Measurements from ENCODE around the gene PLXDC2. TPM values are rescaled to one million over a fixed set of nuclear protein-coding genes. Genes with fewer than 3 reads are reported as not detected.

Gene PLXDC2
- total and polyA plus RNA-seq, 10 of the 15 experiments (the other 5 are each of a cell fraction or from before 2014, with no cell fraction given) = 0.05 to 1.8 (median 0.14) TPM; not detected in 2

DNA sequence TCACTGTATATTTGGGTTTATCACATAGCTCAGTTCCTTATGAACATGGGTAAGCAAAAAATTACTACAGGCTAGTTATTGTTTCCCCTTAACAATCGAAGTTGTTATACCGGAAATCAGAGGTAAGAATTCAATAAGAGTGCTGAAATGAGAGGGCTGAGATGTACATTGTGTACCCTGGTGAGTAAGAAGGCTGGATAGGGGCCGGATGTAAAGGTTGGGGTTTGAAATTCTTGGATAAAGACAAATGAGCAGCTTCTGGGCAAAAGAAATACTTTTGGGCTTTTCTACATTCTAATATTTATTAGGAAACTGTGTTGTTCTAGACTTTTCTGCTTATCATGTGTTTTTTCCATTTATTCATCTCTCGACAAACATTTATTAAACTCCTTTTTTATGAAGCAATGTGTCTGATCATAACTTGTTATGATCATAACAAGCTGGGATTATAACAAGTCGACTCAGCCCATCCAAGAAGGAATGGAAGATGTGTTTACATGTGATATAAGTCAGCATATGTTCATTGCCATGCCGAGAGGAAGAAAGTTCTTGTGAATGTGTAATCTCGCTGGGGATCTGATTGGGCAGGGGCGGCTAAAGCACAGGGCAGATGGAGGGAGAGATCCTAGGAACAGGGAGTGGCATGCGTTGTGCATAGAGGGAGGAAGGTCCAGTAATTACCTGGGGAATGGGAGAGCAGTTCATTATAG is 155.3 kb downstream of the PLXDC2 start:
- intact Hi-C loops (cut with micrococcal nuclease; ENCODE audit: unreplicated experiment) (no loop called here), in situ Hi-C loops (cut with MboI) (no loop called here)
- no TSS peak for BruUV-seq (replicated peaks)
- Histone ChIP-seq H3K4me3 (no peak overlapping the region), H3K36me3 (ENCODE audit: control insufficient read depth in 2 of 2, insufficient read depth in 2 of 2, low read length in 1 of 2) (no peaks in the 10 kb centered on the region), H4K20me1 (ENCODE audit: control insufficient read depth, insufficient read depth) (no peaks in the 10 kb centered on the region), H3K9me3 (replicated peaks; ENCODE audit: control insufficient read depth, insufficient read depth, low read length) (no peaks in the 10 kb centered on the region), H3K9ac (ENCODE audit: control insufficient read depth, insufficient read depth, low read length) (no peak overlapping the region), H3K27ac (ENCODE audit: control insufficient read depth, insufficient read depth) (no peak overlapping the region), H3K4me1 (ENCODE audit: control insufficient read depth, insufficient read depth, low read length) (no peaks in the 10 kb centered on the region), H3K27me3 (replicated peaks in 1 of 2; ENCODE audit: control insufficient read depth in 2 of 2, insufficient read depth in 2 of 2, low read length in 1 of 2) (no peaks in the 10 kb centered on the region), H2AFZ (ENCODE audit: control insufficient read depth, low read depth, low read length) (no peak overlapping the region), H3K79me2 (ENCODE audit: control insufficient read depth, insufficient read depth, low read length) (no peaks in the 10 kb centered on the region), H3K4me2 (ENCODE audit: control insufficient read depth, insufficient read depth) (no peak overlapping the region)
- ATAC-seq (no peak), FAIRE-seq (no peak), DNase-seq (ENCODE audit: low read depth, low spot score) (no peak)
- WGBS (ENCODE audit: insufficient coverage, insufficient replicate concordance, low lambda C conversion rate, missing lambda C conversion rate) = 26% methylated on average over 9 of the region's 9 CpGs
- ChIA-PET RAD21 (ENCODE audit: unreplicated experiment) (interaction anchor here (1.2 to 1.6 kb wide), 3 partner anchors 13 to 49 kb away, joined by 3 to 5 read pairs (median 4); no protein-coding TSS in a partner anchor), CTCF (interaction anchor here (0.6 to 1.6 kb wide), 3 partner anchors 13 to 182 kb away, joined by 3 to 5 read pairs (median 3); no protein-coding TSS in a partner anchor), POLR2A (interaction anchor here (1.0 to 1.6 kb wide), 2 partner anchors 34 to 464 kb away, joined by 3 read pairs; no protein-coding TSS in a partner anchor), SMC1A (ENCODE audit: uncharacterized antibody, unreplicated experiment) (interaction anchor here (0.7 to 6.9 kb wide), 7 partner anchors 12 to 387 kb away, joined by 3 to 44 read pairs (median 4); no protein-coding TSS in a partner anchor)
- TF ChIP-seq ASH2L (IDR thresholded peaks at IDR 0.05; ENCODE audit: borderline replicate concordance, low read depth) = no peak
- no peak for TF ChIP-seq SREBF1 (IDR thresholded peaks at IDR 0.05; ENCODE audit: low read length)
- no peak for TF ChIP-seq MYB (IDR thresholded peaks at IDR 0.05; ENCODE audit: borderline replicate concordance, low read depth, low read length)
- no peak for TF ChIP-seq TBL1XR1 (IDR thresholded peaks at IDR 0.05; ENCODE audit: low read depth, low read length)
- TF ChIP-seq, protein P1, sequence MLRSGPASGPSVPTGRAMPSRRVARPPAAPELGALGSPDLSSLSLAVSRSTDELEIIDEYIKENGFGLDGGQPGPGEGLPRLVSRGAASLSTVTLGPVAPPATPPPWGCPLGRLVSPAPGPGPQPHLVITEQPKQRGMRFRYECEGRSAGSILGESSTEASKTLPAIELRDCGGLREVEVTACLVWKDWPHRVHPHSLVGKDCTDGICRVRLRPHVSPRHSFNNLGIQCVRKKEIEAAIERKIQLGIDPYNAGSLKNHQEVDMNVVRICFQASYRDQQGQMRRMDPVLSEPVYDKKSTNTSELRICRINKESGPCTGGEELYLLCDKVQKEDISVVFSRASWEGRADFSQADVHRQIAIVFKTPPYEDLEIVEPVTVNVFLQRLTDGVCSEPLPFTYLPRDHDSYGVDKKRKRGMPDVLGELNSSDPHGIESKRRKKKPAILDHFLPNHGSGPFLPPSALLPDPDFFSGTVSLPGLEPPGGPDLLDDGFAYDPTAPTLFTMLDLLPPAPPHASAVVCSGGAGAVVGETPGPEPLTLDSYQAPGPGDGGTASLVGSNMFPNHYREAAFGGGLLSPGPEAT (IDR thresholded peaks at IDR 0.05; ENCODE audit: low read depth) = no peak
